Amniotic epithelial cell (primary cell): ENCODE data around the gene ZNF786.
"Not testable (repeated sequence)": the region's sequence is repeated elsewhere in the genome, so short reads cannot be mapped to it uniquely, and the experiment has no call there.

Experiments used
- DNase-seq: peaks from one replicate; pipeline ENCODE4 v3.0.0-alpha.2; 2010; ENCODE audit warnings: low read depth

The ZNF786 gene, protein sequence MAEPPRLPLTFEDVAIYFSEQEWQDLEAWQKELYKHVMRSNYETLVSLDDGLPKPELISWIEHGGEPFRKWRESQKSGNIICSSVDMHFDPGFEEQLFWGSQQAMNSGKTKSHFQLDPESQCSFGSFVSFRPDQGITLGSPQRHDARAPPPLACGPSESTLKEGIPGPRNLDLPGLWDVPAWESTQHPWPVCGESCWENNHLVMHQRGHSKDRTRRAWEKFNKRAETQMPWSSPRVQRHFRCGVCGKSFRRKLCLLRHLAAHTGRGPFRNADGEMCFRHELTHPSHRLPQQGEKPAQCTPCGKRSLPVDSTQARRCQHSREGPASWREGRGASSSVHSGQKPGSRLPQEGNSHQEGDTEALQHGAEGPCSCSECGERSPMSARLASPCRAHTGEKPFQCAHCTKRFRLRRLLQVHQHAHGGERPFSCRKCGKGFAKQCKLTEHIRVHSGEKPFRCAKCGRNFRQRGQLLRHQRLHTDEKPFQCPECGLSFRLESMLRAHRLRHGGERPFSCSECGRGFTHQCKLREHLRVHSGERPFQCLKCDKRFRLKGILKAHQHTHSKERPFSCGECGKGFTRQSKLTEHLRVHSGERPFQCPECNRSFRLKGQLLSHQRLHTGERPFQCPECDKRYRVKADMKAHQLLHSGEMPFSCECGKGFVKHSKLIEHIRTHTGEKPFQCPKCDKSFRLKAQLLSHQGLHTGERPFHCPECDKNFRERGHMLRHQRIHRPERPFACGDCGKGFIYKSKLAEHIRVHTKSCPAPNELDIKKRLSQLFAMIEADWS

GRCh38 chr7:149090397-149091195 lies at the start of gene ZNF786:
Gene ZNF786 (minus strand): TSS chr7:149090718. CDS start chr7:149090640, 78 bp downstream.
- DNase-seq, result peak; percentile 82

- DNase-seq, result no peak
These were observed 45.6 kb upstream of the ZNF786 start for GRCh38 chr7:149136118-149136517.

- no peak for DNase-seq
These were observed 42.7 kb upstream of the ZNF786 start for GRCh38 chr7:149133028-149133710.

GRCh38 chr7:149130572-149131198 lies 40.2 kb upstream of the ZNF786 start:
- no peak for DNase-seq

- no peak for DNase-seq
These were observed 36.2 kb upstream of the ZNF786 start for GRCh38 chr7:149126662-149127266.

DNA sequence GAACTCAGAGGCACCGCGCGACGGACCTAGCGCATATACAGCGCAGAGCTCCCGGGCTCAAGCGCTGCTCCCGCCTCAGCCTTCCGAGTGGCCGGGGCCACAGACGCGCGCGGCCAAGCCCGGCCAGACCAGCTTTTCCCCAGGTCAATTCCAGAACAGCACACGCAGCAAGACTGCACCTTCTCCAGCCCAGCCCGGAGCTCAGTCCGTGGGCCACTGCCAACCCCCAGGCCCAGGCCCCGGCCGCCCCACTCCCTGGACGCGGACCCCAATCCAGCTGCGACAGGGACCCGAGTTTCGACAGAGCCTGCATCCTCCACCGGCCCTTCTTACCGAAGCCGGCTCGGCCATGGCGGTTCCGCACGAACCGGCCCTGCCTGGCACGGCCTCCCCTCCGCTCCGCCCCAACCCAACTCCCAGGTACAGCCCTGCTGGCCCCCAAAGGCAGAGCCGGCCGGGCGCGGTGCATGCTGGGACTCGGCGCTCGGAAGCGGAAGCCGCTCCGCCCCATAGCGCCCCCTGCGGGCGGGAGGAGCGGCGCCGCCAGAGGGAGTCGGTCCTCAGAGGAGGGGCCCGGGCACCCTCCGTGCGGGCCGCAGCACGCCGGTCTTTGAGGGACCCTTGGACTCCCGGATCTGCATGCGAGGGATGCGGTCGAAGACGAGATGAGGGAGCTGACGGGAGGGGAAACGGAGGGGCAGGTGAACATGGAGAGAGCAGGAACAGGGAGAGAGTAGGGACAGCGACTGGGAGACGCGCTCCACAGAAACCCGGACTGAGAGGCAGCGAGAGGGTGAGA lies 35.5 kb upstream of the ZNF786 start, which contains the start of gene ZNF425:
Gene ZNF425, minus strand, starts transcription at position 462 of the 799 bp plus-strand sequence. Its CDS starts 111 bp downstream, at position 351.
- peak; percentile 85 for DNase-seq

DNA sequence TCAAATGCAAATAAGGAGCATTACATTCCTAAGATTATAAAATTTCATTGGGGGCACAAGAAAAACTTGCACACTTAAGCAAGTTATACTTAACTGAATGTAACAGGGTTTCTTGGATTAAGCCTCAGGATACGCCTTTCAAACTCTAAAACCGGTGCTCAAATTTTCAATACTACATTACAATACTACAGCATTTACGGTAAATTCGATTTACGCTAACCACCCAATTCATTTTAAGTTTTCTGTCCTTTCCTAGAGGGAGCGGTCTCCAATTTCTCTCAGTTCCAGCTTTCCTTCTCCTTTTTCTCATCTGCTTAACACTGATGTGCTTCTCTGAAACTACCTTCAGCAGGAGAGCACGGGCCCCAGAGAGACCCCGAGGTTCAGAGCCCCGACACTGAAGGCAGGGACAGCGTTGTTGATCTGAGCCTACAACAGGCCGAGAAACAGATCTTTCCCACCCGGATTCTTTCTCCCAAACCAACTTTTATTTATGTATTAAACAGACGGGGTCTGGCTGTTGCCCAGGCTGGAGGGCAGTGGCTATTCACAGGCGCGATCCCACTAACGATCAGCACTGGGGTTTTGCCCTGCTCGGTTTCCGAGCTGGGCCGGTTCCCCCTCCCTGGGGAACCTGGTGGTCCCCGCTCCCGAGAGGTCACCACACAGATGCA lies 34.8 kb upstream of the ZNF786 start:
- no peak for DNase-seq

DNA sequence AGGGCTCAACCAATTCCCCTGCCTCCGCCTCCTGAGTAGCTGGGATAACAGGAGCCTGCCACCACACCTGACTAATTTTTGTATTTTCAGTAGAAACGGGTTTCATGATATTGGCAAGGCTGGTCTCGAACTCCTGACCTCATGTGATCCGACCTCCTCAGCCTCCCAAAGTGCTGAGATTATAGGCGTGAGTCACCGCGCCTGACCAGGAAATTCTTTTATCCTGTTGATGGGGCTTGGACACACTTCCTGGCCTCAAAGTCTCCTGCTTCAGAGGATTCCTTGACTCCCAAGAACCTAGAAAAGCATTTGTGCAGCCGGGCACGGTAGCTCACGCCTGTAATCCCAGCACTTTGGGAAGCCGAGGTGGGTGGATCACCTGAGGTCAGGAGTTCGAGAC lies 19.5 kb upstream of the ZNF786 start:
- no peak for DNase-seq

- no peak for DNase-seq
These were observed 14.2 kb upstream of the ZNF786 start for GRCh38 chr7:149104749-149105148.

- DNase-seq, result no peak
These were observed 13.7 kb upstream of the ZNF786 start for GRCh38 chr7:149104214-149104613.

DNA sequence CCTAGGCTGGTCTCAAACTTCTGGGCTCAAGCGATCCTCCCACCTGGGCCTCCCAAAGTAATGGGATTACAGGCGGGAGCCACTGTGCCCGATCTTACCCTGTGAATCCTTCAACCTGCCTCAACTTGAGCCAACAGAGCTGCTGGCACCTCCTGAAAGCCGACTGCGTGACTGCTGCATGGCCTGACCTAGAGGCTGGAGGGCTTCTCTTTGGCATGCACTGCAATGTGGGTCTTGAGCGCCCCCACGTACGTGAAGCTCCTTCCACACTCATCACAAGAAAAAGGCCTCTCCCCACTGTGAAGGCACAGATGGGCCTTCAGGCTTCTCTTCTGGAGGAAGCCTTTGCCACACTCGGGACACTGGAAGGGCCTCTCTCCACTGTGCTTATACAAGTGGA lies 12.9 kb upstream of the ZNF786 start:
- DNase-seq, result no peak

GRCh38 chr7:149102666-149103065 lies 12.1 kb upstream of the ZNF786 start:
- DNase-seq, result no peak

DNA sequence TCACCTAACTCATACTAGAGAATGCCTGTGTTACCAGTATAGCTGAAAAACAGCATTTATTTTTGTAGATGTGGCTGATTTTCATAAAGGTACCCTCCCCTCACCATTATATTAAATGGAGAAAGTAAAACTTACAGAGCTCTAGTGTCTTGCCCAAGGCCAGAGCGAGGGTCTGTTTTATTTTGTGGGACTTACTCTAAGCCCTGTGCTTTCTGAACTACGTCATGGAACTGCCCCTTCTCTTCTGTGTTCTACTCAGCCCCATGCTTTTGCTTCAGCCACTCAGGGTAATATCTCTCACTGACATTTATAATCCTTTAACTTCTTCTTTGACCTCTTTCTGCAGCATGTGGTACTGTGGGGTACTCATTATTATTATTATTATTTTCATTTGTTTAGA lies 10.3 kb upstream of the ZNF786 start:
- DNase-seq, result no peak

DNA sequence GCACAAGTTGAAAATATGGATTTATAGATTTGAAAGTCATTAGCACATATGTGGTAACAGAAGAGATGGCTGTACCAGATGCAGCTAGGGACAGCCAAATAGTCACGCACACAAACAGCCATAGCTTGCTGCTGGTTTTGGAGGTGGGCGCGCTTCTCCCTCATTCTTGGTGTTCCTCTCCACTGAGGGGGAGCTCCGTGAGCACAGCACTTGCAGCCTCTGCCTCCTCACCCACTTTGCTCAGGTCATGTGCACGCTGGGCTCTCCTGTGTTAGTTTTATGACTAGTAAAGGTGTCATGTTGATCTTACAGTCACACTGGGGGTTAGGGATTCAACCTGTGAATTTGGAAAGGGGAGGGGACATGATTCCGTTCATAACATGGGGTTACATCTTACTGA lies 8.5 kb upstream of the ZNF786 start:
- DNase-seq, result no peak

- peak; percentile 77 for DNase-seq
These were observed 6.6 kb upstream of the ZNF786 start for GRCh38 chr7:149097088-149097487.

GRCh38 chr7:149093228-149093627 lies 2.7 kb upstream of the ZNF786 start:
- peak; percentile 84 for DNase-seq

GRCh38 chr7:149092244-149092643 lies 1.7 kb upstream of the ZNF786 start:
- DNase-seq, result not testable (repeated sequence)

DNA sequence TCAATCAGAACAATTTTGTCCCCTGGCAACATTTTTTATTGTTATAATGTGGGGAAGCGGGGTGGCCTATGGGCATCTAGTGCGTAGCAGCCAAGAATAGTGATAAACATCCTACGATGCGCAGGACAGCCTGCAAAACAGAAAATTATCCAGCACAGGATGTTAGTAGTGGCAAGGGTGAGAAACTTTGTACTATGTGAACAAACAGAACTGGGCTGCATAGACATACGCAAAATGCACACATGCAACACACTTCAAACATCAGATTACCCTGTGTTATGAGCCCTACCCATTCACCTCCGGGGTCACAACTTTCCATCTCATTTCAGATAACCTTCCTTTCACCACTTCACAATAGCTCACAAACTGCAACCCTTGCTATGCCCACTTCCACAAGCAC lies 3.1 kb downstream of the ZNF786 start:
- DNase-seq, result no peak

GRCh38 chr7:149085866-149086265 lies 4.7 kb downstream of the ZNF786 start:
- no peak for DNase-seq
